Iris pigment epithelial cell (primary cell): ENCODE data around the gene CCDC43.
"Not testable (repeated sequence)": the region's sequence is repeated elsewhere in the genome, so short reads cannot be mapped to it uniquely, and the experiment has no call there.

Source experiments
- DNase-seq: peaks from one replicate; pipeline ENCODE4 v3.0.0-alpha.2; 2011; ENCODE audit warnings: low read depth

Gene CCDC43

GRCh38 chr17:44689477-44690217 is at the start of gene CCDC43:
Gene CCDC43, minus strand, starts transcription at chr17:44689776. Its CDS starts 23 bp downstream, at chr17:44689753.
- DNase-seq = peak; percentile 95

- DNase-seq = peak; percentile 25
Measured at GRCh38 chr17:44738214-44738906, 48.8 kb upstream of the CCDC43 start.

GRCh38 chr17:44736551-44737240 is 47.1 kb upstream of the CCDC43 start:
- DNase-seq = no peak

- no peak for DNase-seq
Measured at GRCh38 chr17:44734272-44734671, 44.7 kb upstream of the CCDC43 start.

GRCh38 chr17:44733753-44734152 is 44.2 kb upstream of the CCDC43 start:
- peak; percentile 16 for DNase-seq

GRCh38 chr17:44726121-44726520 is 36.5 kb upstream of the CCDC43 start:
- not testable (repeated sequence) for DNase-seq

GRCh38 chr17:44722254-44722653 is 32.7 kb upstream of the CCDC43 start:
- DNase-seq = no peak

GRCh38 chr17:44719444-44719843 is 29.9 kb upstream of the CCDC43 start:
- no peak for DNase-seq

GRCh38 chr17:44708401-44709263 is 19.1 kb upstream of the CCDC43 start, which contains the start of gene DBF4B:
Gene DBF4B, plus strand, starts transcription at chr17:44708665. Its CDS starts 156 bp downstream, at chr17:44708821.
- DNase-seq = peak; percentile 94

GRCh38 chr17:44707755-44708400 is 18.3 kb upstream of the CCDC43 start:
- DNase-seq = peak; percentile 7

- not testable (repeated sequence) for DNase-seq
Measured at GRCh38 chr17:44700288-44700687, 10.7 kb upstream of the CCDC43 start.

GRCh38 chr17:44693609-44694008 is 4.0 kb upstream of the CCDC43 start:
- no peak for DNase-seq

- peak; percentile 25 for DNase-seq
Measured at GRCh38 chr17:44690746-44691306, 1.2 kb upstream of the CCDC43 start.

- DNase-seq = no peak
Measured at GRCh38 chr17:44688675-44689476, 700 bp downstream of the CCDC43 start.

GRCh38 chr17:44688200-44688599 is 1.4 kb downstream of the CCDC43 start:
- DNase-seq = no peak

- DNase-seq = no peak
Measured at GRCh38 chr17:44687756-44688155, 1.8 kb downstream of the CCDC43 start.

GRCh38 chr17:44683303-44683702 is 6.3 kb downstream of the CCDC43 start:
- DNase-seq = not testable (repeated sequence)

GRCh38 chr17:44677136-44677535 is 12.4 kb downstream of the CCDC43 start:
- peak; percentile 49 for DNase-seq

- no peak for DNase-seq
Measured at GRCh38 chr17:44673893-44674292, 15.7 kb downstream of the CCDC43 start.

- peak; percentile 34 for DNase-seq
Measured at GRCh38 chr17:44672479-44673093, 17.0 kb downstream of the CCDC43 start.
